HCT116 (cell line): ENCODE measurements around the gene SBF2. TPM values are rescaled to one million over a fixed set of nuclear protein-coding genes. Genes with fewer than 3 reads are reported as not detected.

ENCODE experiments used
- ATAC-seq: fragments of 200-7000 bp; cut with Tn5 transposase; 2 replicates; pipeline ENCODE4 v1.9.1; 2020; ENCODE audit warnings: mild to moderate bottlenecking, moderate library complexity
- BruUV-seq: library from RNA; stranded (reverse); fragments of 400-500 nt; replicated peaks from 2 replicates; lab custom pipeline; 2021; lab: Mats Ljungman, UMichigan
- CTCF ChIA-PET: fragments of 300-600 bp; sonication (Branson Sonifier 250); formaldehyde crosslinking; loops from one replicate; lab custom pipeline; 2021; ENCODE audit warnings: antibody characterized with exemption; lab: Charles Lee
- POLR2A ChIA-PET: fragments of 300-600, 350-600 bp; sonication (Branson Sonifier 250); formaldehyde crosslinking; loops from one replicate; lab custom pipeline; 2021; ENCODE audit warnings: antibody characterized with exemption; lab: Charles Lee
- RAD21 ChIA-PET, 2 experiments: fragments of 300-600 bp; sonication (Branson Sonifier 250); formaldehyde crosslinking; loops; one replicate each; lab custom pipeline; 2023; ENCODE audit warnings: low total read pairs in 2 of 2; ENCODE audit not compliant: uncharacterized antibody in 2 of 2, unreplicated experiment in 2 of 2, low non-redundant PET in 1 of 2; lab: Charles Lee
- DNase-seq: peaks from one replicate; pipeline ENCODE4 v3.0.0-alpha.2; 2010; ENCODE audit warnings: low read depth, low spot score
- H2AFZ ChIP-seq: fragments of 200-600 bp; shearing (Covaris generic), sonication (generic); 2 replicates; pipeline ENCODE4 v1.6.1; 2017; ENCODE audit warnings: low read depth, mixed run types, mixed read lengths, antibody characterized with exemption, low read length; ENCODE audit not compliant: poor library complexity, severe bottlenecking
- H3K27ac ChIP-seq: 2 replicates; pipeline ENCODE4 v1.5.1; 2012; ENCODE audit warnings: low read depth, low read length
- H3K27me3 ChIP-seq: fragments of 200-600 bp; sonication (generic); 2 replicates; pipeline ENCODE4 v1.6.1; 2016; ENCODE audit warnings: mixed run types, low read length, mixed read lengths; ENCODE audit not compliant: insufficient read depth
- H3K36me3 ChIP-seq, 2 experiments: fragments of 200-500 bp in 1 of 2; fragments of 200-600 bp in 1 of 2; sonication (Bioruptor generic) in 1 of 2; sonication (generic) in 1 of 2; 2 replicates each; pipeline versions ENCODE4 v1.5.1 to v1.6.1; 2014 to 2016; ENCODE audit warnings: low read length in 2 of 2, inconsistent platforms in 1 of 2, mixed read lengths in 1 of 2, mixed run types in 1 of 2; ENCODE audit not compliant: insufficient read depth in 2 of 2, control insufficient read depth in 1 of 2
- H3K4me1 ChIP-seq, 2 experiments: fragments of 200-600 bp in 1 of 2; sonication (generic) in 1 of 2; 2 replicates each; pipeline versions ENCODE4 v1.5.1 to v1.6.1; 2012 to 2017; ENCODE audit warnings: low read length in 2 of 2, inconsistent platforms in 1 of 2, mild to moderate bottlenecking in 1 of 2, mixed read lengths in 1 of 2, mixed run types in 1 of 2, moderate library complexity in 1 of 2; ENCODE audit not compliant: insufficient read depth in 2 of 2, control insufficient read depth in 1 of 2
- H3K4me2 ChIP-seq: fragments of 200-600 bp; sonication (generic); 2 replicates; pipeline ENCODE4 v1.6.1; 2017; ENCODE audit warnings: mixed run types, low read length, mixed read lengths
- H3K4me3 ChIP-seq, 2 experiments: fragments of 200-600 bp in 1 of 2; sonication (generic) in 1 of 2; replicated peaks in 1 of 2; 2 replicates each; pipeline ENCODE4 v1.5.1; 2011 to 2016; ENCODE audit warnings: low read length in 2 of 2, control low read depth in 1 of 2, low read depth in 1 of 2, mild to moderate bottlenecking in 1 of 2, mixed read lengths in 1 of 2, mixed run types in 1 of 2
- H3K79me2 ChIP-seq: fragments of 200-600 bp; sonication (generic); 2 replicates; pipeline ENCODE4 v1.6.1; 2017; ENCODE audit warnings: mild to moderate bottlenecking, mixed run types, low read length, moderate library complexity, mixed read lengths; ENCODE audit not compliant: insufficient read depth
- H3K9ac ChIP-seq: fragments of 200-600 bp; sonication (generic); 2 replicates; pipeline ENCODE4 v1.6.1; 2016; ENCODE audit warnings: low read length, mixed read lengths
- H3K9me2 ChIP-seq: fragments of 200-600 bp; sonication (generic), shearing (Covaris generic); 2 replicates; pipeline ENCODE4 v1.6.1; 2017; ENCODE audit warnings: mixed run types, mild to moderate bottlenecking, moderate library complexity; ENCODE audit not compliant: insufficient read depth
- H3K9me3 ChIP-seq, 2 experiments: fragments of 200-500 bp in 1 of 2; fragments of 200-600 bp in 1 of 2; sonication (Bioruptor generic) in 1 of 2; sonication (generic) in 1 of 2; 2 replicates each; pipeline ENCODE4 v1.6.1; 2014 to 2017; ENCODE audit warnings: low read length in 2 of 2, mixed read lengths in 2 of 2, inconsistent platforms in 1 of 2, low read depth in 1 of 2, mild to moderate bottlenecking in 1 of 2, mixed run types in 1 of 2, moderate library complexity in 1 of 2; ENCODE audit not compliant: control insufficient read depth in 1 of 2, insufficient read depth in 1 of 2
- H4K20me1 ChIP-seq: fragments of 200-600 bp; sonication (generic), shearing (Covaris generic); 2 replicates; pipeline ENCODE4 v1.6.1; 2017; ENCODE audit warnings: mixed run types, mild to moderate bottlenecking, moderate library complexity; ENCODE audit not compliant: insufficient read depth
- CBX3 ChIP-seq: IDR thresholded peaks from 2 replicates; pipeline ENCODE4 v1.6.1; 2012; ENCODE audit warnings: low read depth
- CEBPB ChIP-seq: IDR thresholded peaks from 2 replicates; pipeline ENCODE4 v1.6.1; 2012; ENCODE audit warnings: low read depth
- EGR1 ChIP-seq: IDR thresholded peaks from 2 replicates; pipeline ENCODE4 v1.6.1; 2012; ENCODE audit warnings: low read depth
- EZH2 ChIP-seq: fragments of 200-600 bp; sonication (generic); IDR thresholded peaks from 2 replicates; pipeline ENCODE4 v1.6.1; 2017; ENCODE audit warnings: antibody characterized with exemption, mixed run types
- FOSL1 ChIP-seq: IDR thresholded peaks from 2 replicates; pipeline ENCODE4 v1.6.1; 2012; ENCODE audit warnings: low read depth
- POLR2A ChIP-seq: IDR thresholded peaks from 2 replicates; pipeline ENCODE4 v1.7.0; 2011; ENCODE audit warnings: borderline replicate concordance; ENCODE audit not compliant: insufficient read depth, insufficient read length; ENCODE audit errors: extremely low read depth
- RAD21 ChIP-seq: IDR thresholded peaks from 2 replicates; pipeline ENCODE4 v1.6.1; 2012; ENCODE audit warnings: low read depth, mild to moderate bottlenecking
- SIN3A ChIP-seq: IDR thresholded peaks from 2 replicates; pipeline ENCODE4 v1.6.1; 2012; ENCODE audit warnings: low read depth
- SRF ChIP-seq: IDR thresholded peaks from 2 replicates; pipeline ENCODE4 v1.6.1; 2012; ENCODE audit warnings: low read depth
- TCF7L2 ChIP-seq: IDR thresholded peaks from 2 replicates; pipeline ENCODE4 v1.7.0; 2011; ENCODE audit warnings: borderline replicate concordance, inconsistent platforms; ENCODE audit not compliant: insufficient read depth, insufficient read length; ENCODE audit errors: extremely low read depth
- YY1 ChIP-seq: IDR thresholded peaks from 2 replicates; pipeline ENCODE4 v1.6.1; 2011; ENCODE audit warnings: low read length, low read depth, moderate library complexity, mild to moderate bottlenecking; ENCODE audit not compliant: insufficient replicate concordance; ENCODE audit errors: extremely low read depth
- ZNF274 ChIP-seq: fragments of 200-500 bp; sonication (Bioruptor generic); IDR thresholded peaks from 2 replicates; pipeline ENCODE4 v1.6.1; 2014; ENCODE audit warnings: mild to moderate bottlenecking, low read depth, low read length, inconsistent platforms
- intact Hi-C: fragments of 100-400 bp; cut with micrococcal nuclease; formaldehyde crosslinking; loops from 2 replicates; pipeline ENCODE4 v1.10.0; 2022
- total RNA-seq: library from RNA; stranded (reverse); gene quantifications from one replicate; pipeline ENCODE4 v1.2.1, GENCODE V29; 2021; ENCODE audit not compliant: unreplicated experiment
- TF ChIP-seq, protein P1 (sequence below), 3 experiments: fragments of 200-600 bp in 1 of 3; sonication (generic) in 1 of 3; IDR thresholded peaks in 2 of 3; conservative IDR thresholded peaks in 1 of 3; 2 replicates each; pipeline ENCODE4 v1.5.1; 2012 to 2017; ENCODE audit warnings: low read depth in 2 of 3, low read length in 2 of 3, antibody characterized with exemption in 1 of 3, borderline replicate concordance in 1 of 3, control low read depth in 1 of 3, mild to moderate bottlenecking in 1 of 3, mixed read lengths in 1 of 3, mixed run types in 1 of 3, moderate library complexity in 1 of 3; ENCODE audit not compliant: insufficient read depth in 1 of 3
- TF ChIP-seq, protein P2 (sequence below): IDR thresholded peaks from 2 replicates; pipeline ENCODE4 v1.6.1; 2012; ENCODE audit warnings: low read depth
- TF ChIP-seq, protein P3 (sequence below): IDR thresholded peaks from 2 replicates; pipeline ENCODE4 v1.6.1; 2012

Gene SBF2
- total RNA-seq, 1 experiment from 2014 or later, result 35.0 TPM

DNA sequence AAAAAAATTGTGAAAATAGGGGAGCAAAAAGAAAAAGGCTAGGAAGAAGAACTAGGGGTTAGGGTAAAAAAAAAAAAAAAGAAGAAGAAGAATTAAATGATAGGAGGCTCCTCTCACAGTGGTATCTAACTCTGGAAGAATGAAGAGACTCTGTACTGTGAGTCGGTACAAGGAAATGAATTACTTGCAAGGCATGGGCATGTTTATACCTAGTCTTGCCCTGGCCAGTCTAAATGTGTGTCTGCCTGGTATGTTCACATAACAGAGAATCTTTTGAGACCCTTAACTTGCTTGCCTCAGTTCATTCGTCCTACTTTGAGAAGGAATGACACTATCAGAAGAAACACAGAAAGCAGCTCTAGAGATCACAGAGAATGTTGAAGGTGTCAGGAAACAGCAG, 470.6 kb downstream of the SBF2 start:
- H3K27ac ChIP-seq, result no peak overlapping the region
- no peaks in the 10 kb centered on the region for H3K9me3 ChIP-seq
- BruUV-seq, result no TSS peak
- TF ChIP-seq ZNF274 (no peak), SRF (no peak), FOSL1 (no peak), POLR2A (no peak), CBX3 (no peak)
- RAD21 ChIA-PET, result no interaction called here
- H4K20me1 ChIP-seq, result no peaks in the 10 kb centered on the region
- no peak overlapping the region for H3K9ac ChIP-seq
- DNase-seq, result no peak
- H3K4me3 ChIP-seq, result no peak overlapping the region
- intact Hi-C loops, result no loop called here
- no peaks in the 10 kb centered on the region for H3K36me3 ChIP-seq
- no peaks in the 10 kb centered on the region for H3K79me2 ChIP-seq
- no peaks in the 10 kb centered on the region for H3K27me3 ChIP-seq
- H3K9me2 ChIP-seq, result no peaks in the 10 kb centered on the region
- H3K4me2 ChIP-seq, result no peak overlapping the region
- no peak for ATAC-seq
- CTCF ChIA-PET, result no interaction called here
- H3K4me1 ChIP-seq, result no peaks in the 10 kb centered on the region
- POLR2A ChIA-PET, result no interaction called here
- H2AFZ ChIP-seq, result no peak overlapping the region

DNA sequence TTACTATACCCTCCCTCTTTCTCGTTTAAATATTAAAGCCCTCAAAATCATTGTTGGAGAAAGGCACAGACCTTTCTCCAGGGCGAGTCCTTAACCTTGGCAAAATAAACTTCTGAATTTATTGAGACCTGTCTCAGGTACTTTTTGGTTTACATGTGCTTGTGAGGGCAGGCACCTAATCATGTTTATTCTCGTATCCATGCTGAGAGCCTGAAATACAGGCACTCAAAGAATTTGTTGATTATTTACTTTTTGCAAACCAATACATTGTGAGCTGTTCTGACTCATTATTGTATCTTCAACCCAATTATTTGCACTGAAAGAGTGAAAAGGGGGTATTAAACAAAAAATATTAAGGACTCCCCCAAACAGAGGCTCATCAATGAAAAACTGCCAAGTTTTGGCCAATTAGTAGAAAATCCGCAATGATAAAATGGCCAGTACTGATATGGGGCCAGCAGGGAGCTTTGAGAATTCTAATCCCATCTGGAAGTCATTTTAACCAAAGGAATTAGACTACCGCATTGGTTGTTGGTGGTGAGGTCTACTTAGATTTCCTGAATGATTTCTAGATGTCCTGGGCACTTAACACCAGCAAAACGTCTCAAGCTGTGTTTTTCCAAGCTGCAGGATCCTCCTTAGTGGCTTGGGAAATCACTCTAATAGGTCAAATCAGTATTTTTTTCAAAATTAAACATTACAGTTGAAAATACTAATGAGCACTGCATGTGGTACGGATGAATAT, 472.8 kb downstream of the SBF2 start:
- Histone ChIP-seq H3K79me2 (no peaks in the 10 kb centered on the region), H3K4me3 (no peak overlapping the region), H4K20me1 (no peaks in the 10 kb centered on the region), H3K9ac (no peak overlapping the region), H2AFZ (no peak overlapping the region), H3K27ac (no peak overlapping the region), H3K36me3 (no peaks in the 10 kb centered on the region), H3K4me2 (no peak overlapping the region), H3K27me3 (no peaks in the 10 kb centered on the region), H3K4me1 (peaks cover 0 to under 1% of the 10 kb centered on the region in 2 experiments; a peak in 1 of 4 replicates), H3K9me2 (no peaks in the 10 kb centered on the region), H3K9me3 (no peaks in the 10 kb centered on the region)
- ATAC-seq, result no peak
- CTCF ChIA-PET, result no interaction called here
- BruUV-seq, result no TSS peak
- intact Hi-C loops, result no loop called here
- DNase-seq, result no peak
- RAD21 ChIA-PET, result no interaction called here
- POLR2A ChIA-PET, result no interaction called here
- TF ChIP-seq YY1 (no peak), RAD21 (no peak), EZH2 (no peak), TCF7L2 (no peak), SIN3A (no peak), EGR1 (no peak), CEBPB (no peak), POLR2A (no peak), SRF (no peak)
- TF ChIP-seq, protein P1, sequence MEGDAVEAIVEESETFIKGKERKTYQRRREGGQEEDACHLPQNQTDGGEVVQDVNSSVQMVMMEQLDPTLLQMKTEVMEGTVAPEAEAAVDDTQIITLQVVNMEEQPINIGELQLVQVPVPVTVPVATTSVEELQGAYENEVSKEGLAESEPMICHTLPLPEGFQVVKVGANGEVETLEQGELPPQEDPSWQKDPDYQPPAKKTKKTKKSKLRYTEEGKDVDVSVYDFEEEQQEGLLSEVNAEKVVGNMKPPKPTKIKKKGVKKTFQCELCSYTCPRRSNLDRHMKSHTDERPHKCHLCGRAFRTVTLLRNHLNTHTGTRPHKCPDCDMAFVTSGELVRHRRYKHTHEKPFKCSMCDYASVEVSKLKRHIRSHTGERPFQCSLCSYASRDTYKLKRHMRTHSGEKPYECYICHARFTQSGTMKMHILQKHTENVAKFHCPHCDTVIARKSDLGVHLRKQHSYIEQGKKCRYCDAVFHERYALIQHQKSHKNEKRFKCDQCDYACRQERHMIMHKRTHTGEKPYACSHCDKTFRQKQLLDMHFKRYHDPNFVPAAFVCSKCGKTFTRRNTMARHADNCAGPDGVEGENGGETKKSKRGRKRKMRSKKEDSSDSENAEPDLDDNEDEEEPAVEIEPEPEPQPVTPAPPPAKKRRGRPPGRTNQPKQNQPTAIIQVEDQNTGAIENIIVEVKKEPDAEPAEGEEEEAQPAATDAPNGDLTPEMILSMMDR (IDR thresholded peaks at IDR 0.05 in 2 of 3, conservative IDR thresholded peaks at IDR 0.05 in 1 of 3; ENCODE audit: borderline replicate concordance in 1 of 3, insufficient read depth in 1 of 3, low read depth in 2 of 3, low read length in 2 of 3), result no peak
- TF ChIP-seq, protein P2, sequence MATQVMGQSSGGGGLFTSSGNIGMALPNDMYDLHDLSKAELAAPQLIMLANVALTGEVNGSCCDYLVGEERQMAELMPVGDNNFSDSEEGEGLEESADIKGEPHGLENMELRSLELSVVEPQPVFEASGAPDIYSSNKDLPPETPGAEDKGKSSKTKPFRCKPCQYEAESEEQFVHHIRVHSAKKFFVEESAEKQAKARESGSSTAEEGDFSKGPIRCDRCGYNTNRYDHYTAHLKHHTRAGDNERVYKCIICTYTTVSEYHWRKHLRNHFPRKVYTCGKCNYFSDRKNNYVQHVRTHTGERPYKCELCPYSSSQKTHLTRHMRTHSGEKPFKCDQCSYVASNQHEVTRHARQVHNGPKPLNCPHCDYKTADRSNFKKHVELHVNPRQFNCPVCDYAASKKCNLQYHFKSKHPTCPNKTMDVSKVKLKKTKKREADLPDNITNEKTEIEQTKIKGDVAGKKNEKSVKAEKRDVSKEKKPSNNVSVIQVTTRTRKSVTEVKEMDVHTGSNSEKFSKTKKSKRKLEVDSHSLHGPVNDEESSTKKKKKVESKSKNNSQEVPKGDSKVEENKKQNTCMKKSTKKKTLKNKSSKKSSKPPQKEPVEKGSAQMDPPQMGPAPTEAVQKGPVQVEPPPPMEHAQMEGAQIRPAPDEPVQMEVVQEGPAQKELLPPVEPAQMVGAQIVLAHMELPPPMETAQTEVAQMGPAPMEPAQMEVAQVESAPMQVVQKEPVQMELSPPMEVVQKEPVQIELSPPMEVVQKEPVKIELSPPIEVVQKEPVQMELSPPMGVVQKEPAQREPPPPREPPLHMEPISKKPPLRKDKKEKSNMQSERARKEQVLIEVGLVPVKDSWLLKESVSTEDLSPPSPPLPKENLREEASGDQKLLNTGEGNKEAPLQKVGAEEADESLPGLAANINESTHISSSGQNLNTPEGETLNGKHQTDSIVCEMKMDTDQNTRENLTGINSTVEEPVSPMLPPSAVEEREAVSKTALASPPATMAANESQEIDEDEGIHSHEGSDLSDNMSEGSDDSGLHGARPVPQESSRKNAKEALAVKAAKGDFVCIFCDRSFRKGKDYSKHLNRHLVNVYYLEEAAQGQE, result no peak
- TF ChIP-seq, protein P3, sequence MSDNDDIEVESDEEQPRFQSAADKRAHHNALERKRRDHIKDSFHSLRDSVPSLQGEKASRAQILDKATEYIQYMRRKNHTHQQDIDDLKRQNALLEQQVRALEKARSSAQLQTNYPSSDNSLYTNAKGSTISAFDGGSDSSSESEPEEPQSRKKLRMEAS, result no peak
